ENCODE results near the gene COL11A1. TPM values are rescaled to one million over a fixed set of nuclear protein-coding genes. Genes with fewer than 3 reads are reported as not detected.
"Not testable (repeated sequence)": the region's sequence is repeated elsewhere in the genome, so short reads cannot be mapped to it uniquely, and the experiment has no call there.

The COL11A1 gene
- total and polyA plus RNA-seq, 5 experiments from 2014 or later = not detected

DNA sequence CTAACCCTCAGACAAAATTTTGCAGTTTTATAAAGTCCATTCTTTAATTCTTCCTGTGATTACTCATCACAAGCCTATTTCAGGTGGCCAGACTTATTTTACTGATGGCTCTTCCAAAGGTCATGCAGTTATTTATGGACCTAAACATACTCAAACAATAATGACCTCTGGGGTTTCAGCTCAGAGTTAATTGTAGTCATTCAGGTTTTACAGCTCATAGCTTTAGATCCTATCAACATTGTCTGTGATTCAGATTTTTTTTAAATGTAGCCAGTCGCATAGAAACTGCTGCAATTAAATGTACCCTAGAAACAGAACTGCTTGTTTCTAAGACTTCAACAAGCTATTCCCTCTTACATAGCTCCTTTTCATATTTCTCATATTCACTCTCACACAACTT, 270.8 kb downstream of the COL11A1 start:
- Mint-ChIP-seq H3K27ac (no peak overlapping the region), H3K4me1 (no peaks in the 10 kb centered on the region), H3K36me3 (no peaks in the 10 kb centered on the region), H3K4me3 (no peak overlapping the region), H3K9me3 (peaks cover 0 to 24% (median 6%) of the 10 kb centered on the region in 9 donors), H3K27me3 (no peaks in the 10 kb centered on the region)
- DNase-seq (no peak), ATAC-seq (no peak)
- POLR2A ChIA-PET = no interaction called here

DNA sequence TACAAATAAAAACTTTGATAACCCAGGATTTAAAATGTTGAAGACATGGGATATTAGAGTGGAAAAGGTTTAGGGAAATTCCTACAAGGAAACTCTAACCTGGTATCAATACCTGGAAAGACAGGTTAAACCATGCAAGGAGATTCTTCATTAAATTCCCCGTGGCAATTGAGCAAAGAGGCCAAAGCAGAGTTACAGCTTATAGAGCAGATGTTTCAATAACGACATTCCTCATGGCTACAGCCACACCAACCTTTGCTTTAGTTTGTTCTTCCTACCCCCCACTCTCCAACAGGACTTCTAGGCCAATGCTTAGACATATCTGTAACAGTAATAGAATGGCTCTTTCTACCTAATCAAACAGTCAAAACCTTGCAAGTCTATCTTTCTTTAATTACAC, 271.3 kb downstream of the COL11A1 start:
- DNase-seq (no peak), ATAC-seq (no peak)
- Mint-ChIP-seq H3K27me3 (no peaks in the 10 kb centered on the region), H3K4me1 (no peaks in the 10 kb centered on the region), H3K9me3 (peaks cover 0 to 22% (median 6%) of the 10 kb centered on the region in 9 donors), H3K27ac (no peak overlapping the region), H3K36me3 (no peaks in the 10 kb centered on the region), H3K4me3 (no peak overlapping the region)
- POLR2A ChIA-PET = no interaction called here

DNA sequence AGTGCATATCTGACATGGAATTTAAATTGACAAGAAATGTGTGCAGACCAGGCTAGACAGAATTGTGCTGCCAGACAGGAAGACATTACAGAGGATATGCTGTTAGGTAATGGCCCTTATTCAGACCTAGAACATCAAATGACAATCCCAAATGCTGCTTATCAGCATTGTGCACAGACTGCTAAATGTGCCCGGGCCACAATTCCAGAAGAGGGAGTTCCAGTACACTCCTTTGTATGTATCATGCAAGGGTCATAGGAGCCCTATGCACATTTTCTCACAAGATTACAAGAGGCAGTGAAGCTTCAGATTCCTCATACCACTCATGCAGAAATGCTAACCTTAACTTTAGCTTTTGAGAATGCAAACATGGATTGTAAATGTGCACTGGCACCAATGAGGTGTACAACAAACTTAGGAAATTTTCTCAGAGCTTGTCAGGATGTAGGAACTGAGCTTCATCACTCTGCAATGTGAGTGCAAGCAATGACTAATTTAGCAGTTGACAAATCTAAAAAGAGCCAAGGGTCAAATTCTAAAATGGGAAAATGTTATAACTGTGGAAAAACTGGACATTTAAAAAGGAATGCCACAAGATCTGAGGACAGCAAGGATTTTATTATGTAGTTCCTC, 273.5 kb downstream of the COL11A1 start:
- no peak overlapping the region for H3K27ac Mint-ChIP-seq

DNA sequence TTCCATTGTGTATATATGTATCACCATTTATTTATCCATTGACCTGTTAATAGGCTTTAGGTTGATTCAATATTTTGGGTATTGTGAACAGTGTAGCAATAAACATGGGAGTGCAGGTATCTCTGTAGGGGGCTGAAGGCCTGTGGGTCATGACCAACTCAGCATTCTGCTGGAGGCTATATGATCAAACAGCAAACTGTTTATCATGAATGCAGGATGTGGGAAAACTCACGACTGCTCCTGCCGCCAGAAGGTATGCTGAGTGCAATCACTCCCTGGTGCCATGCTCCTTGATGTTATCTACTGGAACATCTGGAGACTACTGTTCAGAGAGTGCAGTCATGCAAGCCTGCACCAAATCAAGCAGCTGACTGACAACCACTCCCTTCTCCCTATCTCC, 275.2 kb downstream of the COL11A1 start:
- Mint-ChIP-seq H3K27me3 (no peaks in the 10 kb centered on the region), H3K36me3 (no peaks in the 10 kb centered on the region), H3K27ac (no peak overlapping the region), H3K4me3 (no peak overlapping the region), H3K4me1 (no peaks in the 10 kb centered on the region), H3K9me3 (peaks cover 0 to 26% (median 11%) of the 10 kb centered on the region in 9 donors)
- ATAC-seq = no peak
- DNase-seq = no peak
- POLR2A ChIA-PET = no interaction called here

More for the DNA sequence above, 273.5 kb downstream of the COL11A1 start:
- Mint-ChIP-seq H3K36me3 (no peaks in the 10 kb centered on the region), H3K9me3 (peaks cover 0 to 22% (median 6%) of the 10 kb centered on the region in 9 donors), H3K4me3 (no peak overlapping the region), H3K4me1 (no peaks in the 10 kb centered on the region), H3K27me3 (no peaks in the 10 kb centered on the region)
- POLR2A ChIA-PET = no interaction called here
- ATAC-seq (no peak), DNase-seq (no peak)

DNA sequence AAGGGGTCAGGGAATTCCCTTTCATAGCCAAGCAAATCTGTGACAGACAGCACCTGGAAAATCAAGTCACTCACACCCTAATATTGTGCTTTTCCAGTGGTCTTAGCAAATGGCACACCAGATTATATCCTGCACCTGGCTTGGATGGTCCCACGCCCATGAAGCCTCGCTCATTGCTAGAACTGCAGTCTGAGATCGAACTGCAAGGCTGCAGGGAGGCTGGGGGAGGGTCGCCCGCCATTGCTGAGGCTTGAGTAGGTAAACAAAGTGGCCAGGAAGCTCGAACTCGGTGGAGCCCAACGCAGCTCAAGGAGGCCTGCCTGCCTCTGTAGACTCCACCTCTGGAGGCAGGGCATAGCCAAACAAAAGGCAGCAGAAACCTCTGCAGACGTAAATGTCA, 281.6 kb downstream of the COL11A1 start:
- not testable (repeated sequence) for H3K36me3 Mint-ChIP-seq, H3K27me3 Mint-ChIP-seq

More for the DNA sequence above, 281.6 kb downstream of the COL11A1 start:
- ATAC-seq, H3K27ac Mint-ChIP-seq, H3K4me1 Mint-ChIP-seq, POLR2A ChIA-PET, H3K4me3 Mint-ChIP-seq, DNase-seq: not testable (repeated sequence)
- H3K9me3 Mint-ChIP-seq = peaks cover 0 to 21% (median 10%) of the 10 kb centered on the region in 9 donors
